ENCODE data around the gene ABR. TPM values are rescaled to one million over a fixed set of nuclear protein-coding genes. Genes with fewer than 3 reads are reported as not detected.
A peak's percentile ranks its signal among the peaks of the same experiment; 100 is the strongest.

The ABR gene
- total and polyA plus RNA-seq, 8 donors, result 59.0 to 187 (median 80.5) TPM

GRCh38 chr17:1042486-1042885 lies 137.3 kb downstream of the ABR start:
- Histone ChIP-seq H3K9me3 (no peaks in the 10 kb centered on the region), H3K4me3 (no peak overlapping the region), H3K27me3 (no peaks in the 10 kb centered on the region), H3K4me1 (peaks cover 0 to 39% of the 10 kb centered on the region in 2 donors), H3K36me3 (peaks cover 0 to 49% of the 10 kb centered on the region in 2 donors), H3K27ac (no peak overlapping the region)
- intact Hi-C loops (cut with DNase I), result no loop called here
- ATAC-seq (no peak), DNase-seq (no peak)
- no peak for TF ChIP-seq CTCF (IDR thresholded peaks at IDR 0.05)

GRCh38 chr17:1041746-1042145 lies 138.0 kb downstream of the ABR start:
- Histone ChIP-seq H3K27me3 (no peaks in the 10 kb centered on the region), H3K27ac (no peak overlapping the region), H3K4me1 (peaks cover 0 to 38% of the 10 kb centered on the region in 2 donors), H3K4me3 (no peak overlapping the region), H3K36me3 (peaks cover 0 to 45% of the 10 kb centered on the region in 2 donors), H3K9me3 (no peaks in the 10 kb centered on the region)
- intact Hi-C loops (cut with DNase I), result no loop called here
- TF ChIP-seq CTCF (IDR thresholded peaks at IDR 0.05), result no peak
- no peak for ATAC-seq
- no peak for DNase-seq

- H3K9me3 ChIP-seq, result no peaks in the 10 kb centered on the region
- no peak for TF ChIP-seq CTCF (IDR thresholded peaks at IDR 0.05)
- ATAC-seq (peak; percentile 18), DNase-seq (peak in 1 of 4 donors; percentile 74)
- H3K4me3 ChIP-seq, result peak overlapping the region in 1 of 2 donors; percentile 24
- no peaks in the 10 kb centered on the region for H3K27me3 ChIP-seq
- H3K4me1 ChIP-seq, result peaks cover 0 to 38% of the 10 kb centered on the region in 2 donors
- intact Hi-C loops (cut with DNase I), result no loop called here
- peaks cover 0 to 34% of the 10 kb centered on the region in 2 donors for H3K36me3 ChIP-seq
- H3K27ac ChIP-seq, result peak overlapping the region; percentile 83 to 86
Measured at GRCh38 chr17:1040216-1040600, 139.6 kb downstream of the ABR start.

- Histone ChIP-seq H3K4me3 (peak overlapping the region in 1 of 2 donors; percentile 24), H3K27me3 (no peaks in the 10 kb centered on the region), H3K36me3 (peaks cover 0 to 31% of the 10 kb centered on the region in 2 donors), H3K9me3 (no peaks in the 10 kb centered on the region), H3K27ac (peak overlapping the region; percentile 83 to 86), H3K4me1 (peaks cover 0 to 38% of the 10 kb centered on the region in 2 donors)
- DNase-seq (peak in 2 of 4 donors; percentile 91 to 95), ATAC-seq (peak; percentile 86)
- no peak for TF ChIP-seq CTCF (IDR thresholded peaks at IDR 0.05)
- intact Hi-C loops (cut with DNase I), result no loop called here
Measured at GRCh38 chr17:1039511-1040215, 140.1 kb downstream of the ABR start.

GRCh38 chr17:1039123-1039507 lies 140.7 kb downstream of the ABR start:
- ATAC-seq (no peak), DNase-seq (peak in 1 of 4 donors; percentile 75)
- intact Hi-C loops (cut with DNase I), result no loop called here
- Histone ChIP-seq H3K4me1 (peaks cover 0 to 36% of the 10 kb centered on the region in 2 donors), H3K27me3 (no peaks in the 10 kb centered on the region), H3K4me3 (peak overlapping the region in 1 of 2 donors; percentile 10), H3K9me3 (no peaks in the 10 kb centered on the region), H3K36me3 (peaks cover 0 to 36% of the 10 kb centered on the region in 2 donors), H3K27ac (peak overlapping the region; percentile 83 to 86)
- no peak for TF ChIP-seq CTCF (IDR thresholded peaks at IDR 0.05)
